HEK293 (cell line): ENCODE measurements around the gene ZNF358.
A peak's percentile ranks its signal among the peaks of the same experiment; 100 is the strongest.

ENCODE experiments used
- CTCF ChIA-PET: fragments of 350-600 bp; formaldehyde crosslinking; extraction: SDS; loops from one replicate; lab custom pipeline; 2021; ENCODE audit warnings: antibody characterized with exemption; lab: Yijun Ruan, JAX
- POLR2A ChIA-PET: fragments of 300-600 bp; formaldehyde crosslinking; extraction: SDS; loops from one replicate; lab custom pipeline; 2020; ENCODE audit warnings: antibody characterized with exemption, inconsistent platforms; lab: Yijun Ruan, JAX
- H3K27ac ChIP-seq: fragments of 200-500 bp; sonication (Bioruptor generic); 2 replicates; pipeline ENCODE4 v1.5.1; 2014; ENCODE audit warnings: low read depth, low read length, control low read depth, inconsistent platforms; ENCODE audit errors: extremely low read depth
- H3K36me3 ChIP-seq, 2 experiments: fragments of 200-500 bp in 1 of 2; sonication (Bioruptor generic) in 1 of 2; 1 replicate in 1 of 2; 2 replicates in 1 of 2; pipeline ENCODE4 v1.5.1; 2014 to 2017; ENCODE audit warnings: inconsistent platforms in 2 of 2, low read length in 2 of 2; ENCODE audit not compliant: control insufficient read depth in 2 of 2, insufficient read depth in 1 of 2
- H3K4me1 ChIP-seq: fragments of 200-500 bp; sonication (Bioruptor generic); 2 replicates; pipeline ENCODE4 v1.5.1; 2014; ENCODE audit warnings: mild to moderate bottlenecking, low read length, inconsistent platforms; ENCODE audit not compliant: control insufficient read depth, insufficient read depth
- H3K4me3 ChIP-seq: 2 replicates; pipeline ENCODE4 v1.5.1; 2011; ENCODE audit warnings: low read depth, mild to moderate bottlenecking, control low read depth, low read length, moderate library complexity
- H3K9me3 ChIP-seq: fragments of 200-500 bp; sonication (Bioruptor generic); 2 replicates; pipeline ENCODE4 v1.5.1; 2014; ENCODE audit warnings: low read depth, low read length, inconsistent platforms; ENCODE audit not compliant: control insufficient read depth, insufficient read depth
- GLIS1 ChIP-seq: fragments of 450-650 bp; formaldehyde crosslinking; IDR thresholded peaks from 2 replicates; pipeline ENCODE4 v1.5.1; 2016; ENCODE audit warnings: missing biosample characterization, missing genetic modification characterization
- HOXA7 ChIP-seq: sonication (generic); formaldehyde crosslinking; IDR thresholded peaks from 2 replicates; pipeline ENCODE4 v1.8.1; 2022; ENCODE audit warnings: missing genetic modification reagents, borderline replicate concordance
- REPIN1 ChIP-seq: fragments of 450-650 bp; formaldehyde crosslinking; IDR thresholded peaks from 2 replicates; pipeline ENCODE4 v1.5.1; 2017; ENCODE audit warnings: missing biosample characterization, missing genetic modification characterization, low read depth
- SETDB1 ChIP-seq: IDR thresholded peaks from one replicate; pipeline ENCODE4 v1.6.1; 2017; ENCODE audit warnings: mild to moderate bottlenecking, low read length, moderate library complexity, mixed read lengths; ENCODE audit not compliant: insufficient read length
- SP2 ChIP-seq: fragments of 450-650 bp; formaldehyde crosslinking; IDR thresholded peaks from 2 replicates; pipeline ENCODE4 v1.5.1; 2016; ENCODE audit warnings: missing biosample characterization, missing genetic modification characterization
- ZBTB48 ChIP-seq: fragments of 450-650 bp; formaldehyde crosslinking; IDR thresholded peaks from 2 replicates; pipeline ENCODE4 v1.5.1; 2016; ENCODE audit warnings: missing biosample characterization, missing genetic modification characterization
- ZFP41 ChIP-seq: fragments of 450-650 bp; formaldehyde crosslinking; IDR thresholded peaks from 2 replicates; pipeline ENCODE4 v1.5.1; 2016; ENCODE audit warnings: missing biosample characterization, missing genetic modification characterization, borderline replicate concordance
- ZIC2 ChIP-seq: fragments of 450-650 bp; formaldehyde crosslinking; IDR thresholded peaks from 2 replicates; pipeline ENCODE4 v1.5.1; 2016; ENCODE audit warnings: missing biosample characterization, missing genetic modification characterization
- ZNF16 ChIP-seq: fragments of 450-650 bp; formaldehyde crosslinking; IDR thresholded peaks from 2 replicates; pipeline ENCODE4 v1.5.1; 2016; ENCODE audit warnings: low read depth, missing biosample characterization, missing genetic modification characterization
- ZNF211 ChIP-seq: fragments of 450-650 bp; formaldehyde crosslinking; IDR thresholded peaks from 2 replicates; pipeline ENCODE4 v1.5.1; 2016; ENCODE audit warnings: low read depth, missing biosample characterization, missing genetic modification characterization
- ZNF223 ChIP-seq: fragments of 450-650 bp; formaldehyde crosslinking; IDR thresholded peaks from 2 replicates; pipeline ENCODE4 v1.5.1; 2016; ENCODE audit warnings: missing biosample characterization, missing genetic modification characterization
- ZNF335 ChIP-seq: fragments of 450-650 bp; formaldehyde crosslinking; conservative IDR thresholded peaks from 2 replicates; pipeline ENCODE4 v1.5.1; 2016; ENCODE audit warnings: missing biosample characterization, missing genetic modification characterization
- ZNF341 ChIP-seq: fragments of 450-650 bp; formaldehyde crosslinking; IDR thresholded peaks from 2 replicates; pipeline ENCODE4; 2016; ENCODE audit warnings: low read depth, missing biosample characterization, missing genetic modification characterization
- ZNF37A ChIP-seq: fragments of 450-650 bp; IDR thresholded peaks from 2 replicates; pipeline ENCODE4 v1.5.1; 2018; ENCODE audit warnings: missing biosample characterization, missing genetic modification characterization
- ZNF394 ChIP-seq: fragments of 450-650 bp; formaldehyde crosslinking; IDR thresholded peaks from 2 replicates; pipeline ENCODE4 v1.5.1; 2016; ENCODE audit warnings: missing biosample characterization, missing genetic modification characterization, mild to moderate bottlenecking, moderate library complexity, borderline replicate concordance
- ZNF571 ChIP-seq: fragments of 450-650 bp; formaldehyde crosslinking; IDR thresholded peaks from 2 replicates; pipeline ENCODE4 v1.5.0; 2017; ENCODE audit warnings: missing biosample characterization, missing genetic modification characterization
- ZNF624 ChIP-seq: fragments of 450-650 bp; formaldehyde crosslinking; IDR thresholded peaks from 2 replicates; pipeline ENCODE4 v1.5.1; 2017; ENCODE audit warnings: missing biosample characterization, missing genetic modification characterization
- ZNF677 ChIP-seq: fragments of 450-650 bp; IDR thresholded peaks from 2 replicates; pipeline ENCODE4 v1.5.0; 2018; ENCODE audit warnings: missing biosample characterization, mild to moderate bottlenecking, missing genetic modification characterization, moderate library complexity
- ZNF785 ChIP-seq: fragments of 450-650 bp; formaldehyde crosslinking; IDR thresholded peaks from 2 replicates; pipeline ENCODE4 v1.5.1; 2016; ENCODE audit warnings: missing biosample characterization, missing genetic modification characterization
- ZNF791 ChIP-seq: fragments of 450-650 bp; formaldehyde crosslinking; IDR thresholded peaks from 2 replicates; pipeline ENCODE4 v1.5.1; 2016; ENCODE audit warnings: missing biosample characterization, missing genetic modification characterization
- ZNF837 ChIP-seq: fragments of 450-650 bp; formaldehyde crosslinking; IDR thresholded peaks from 2 replicates; pipeline ENCODE4 v1.5.1; 2016; ENCODE audit warnings: missing biosample characterization, missing genetic modification characterization
- TF ChIP-seq, protein P1 (sequence below): fragments of 450-650 bp; formaldehyde crosslinking; IDR thresholded peaks from 2 replicates; pipeline ENCODE4 v1.5.1; 2016; ENCODE audit warnings: missing biosample characterization, missing genetic modification characterization
- TF ChIP-seq, protein P2 (sequence below): fragments of 450-650 bp; formaldehyde crosslinking; IDR thresholded peaks from 2 replicates; pipeline ENCODE4 v1.5.1; 2017; ENCODE audit warnings: missing biosample characterization, missing genetic modification characterization
- TF ChIP-seq, protein P3 (sequence below): fragments of 450-650 bp; formaldehyde crosslinking; IDR thresholded peaks from 2 replicates; pipeline ENCODE4 v1.5.1; 2017; ENCODE audit warnings: missing biosample characterization, mild to moderate bottlenecking, missing genetic modification characterization, moderate library complexity

The ZNF358 gene

DNA sequence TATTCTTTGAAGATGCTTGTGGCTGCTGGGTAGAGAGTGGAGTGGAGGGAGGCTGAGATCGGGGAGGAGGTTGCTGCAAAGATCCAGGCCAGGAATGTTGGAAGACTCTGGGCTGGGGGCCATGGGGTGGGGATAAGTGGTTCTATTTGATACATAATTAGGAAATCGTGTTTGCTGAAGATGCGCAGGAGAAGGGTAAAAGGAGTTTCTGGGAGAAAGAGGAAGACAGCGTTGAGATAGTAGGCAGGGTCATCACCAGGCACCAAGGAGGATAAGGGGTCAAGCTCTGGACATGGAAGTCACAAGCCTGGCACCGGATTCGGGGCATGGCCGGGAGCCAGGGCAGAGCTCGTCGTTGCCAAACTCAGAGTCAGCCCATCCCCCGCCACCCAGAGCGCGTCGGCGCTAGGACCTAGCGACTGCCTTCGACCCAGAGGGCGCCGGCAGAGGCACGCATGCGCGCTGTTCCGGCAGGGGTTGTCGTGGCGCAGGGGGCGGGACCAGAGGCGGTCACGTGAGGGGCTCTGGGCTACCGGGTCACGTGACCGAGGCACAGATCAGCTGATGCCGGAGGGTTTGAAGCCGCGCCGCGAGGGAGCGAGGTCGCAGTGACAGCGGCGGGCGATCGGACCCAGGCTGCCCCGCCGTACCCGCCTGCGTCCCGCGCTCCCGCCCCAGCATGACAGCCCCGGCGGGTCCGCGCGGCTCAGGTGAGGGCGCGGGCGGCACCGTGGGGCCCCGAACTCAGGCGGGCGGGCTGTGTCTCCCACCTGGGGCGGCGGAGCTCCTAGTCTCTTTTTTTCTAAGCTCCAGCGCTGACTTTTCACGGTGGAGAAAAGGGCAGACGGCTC, 6.4 kb downstream of the ZNF358 start, which contains the start of gene MCOLN1 (continued):
- TF ChIP-seq ZNF16 (no peak), ZNF571 (tag by site-specific recombination) (no peak), ZNF791 (0 out of 2 replicates have a peak, but pooled peaks have one; percentile 46), ZNF624 (no peak)

DNA sequence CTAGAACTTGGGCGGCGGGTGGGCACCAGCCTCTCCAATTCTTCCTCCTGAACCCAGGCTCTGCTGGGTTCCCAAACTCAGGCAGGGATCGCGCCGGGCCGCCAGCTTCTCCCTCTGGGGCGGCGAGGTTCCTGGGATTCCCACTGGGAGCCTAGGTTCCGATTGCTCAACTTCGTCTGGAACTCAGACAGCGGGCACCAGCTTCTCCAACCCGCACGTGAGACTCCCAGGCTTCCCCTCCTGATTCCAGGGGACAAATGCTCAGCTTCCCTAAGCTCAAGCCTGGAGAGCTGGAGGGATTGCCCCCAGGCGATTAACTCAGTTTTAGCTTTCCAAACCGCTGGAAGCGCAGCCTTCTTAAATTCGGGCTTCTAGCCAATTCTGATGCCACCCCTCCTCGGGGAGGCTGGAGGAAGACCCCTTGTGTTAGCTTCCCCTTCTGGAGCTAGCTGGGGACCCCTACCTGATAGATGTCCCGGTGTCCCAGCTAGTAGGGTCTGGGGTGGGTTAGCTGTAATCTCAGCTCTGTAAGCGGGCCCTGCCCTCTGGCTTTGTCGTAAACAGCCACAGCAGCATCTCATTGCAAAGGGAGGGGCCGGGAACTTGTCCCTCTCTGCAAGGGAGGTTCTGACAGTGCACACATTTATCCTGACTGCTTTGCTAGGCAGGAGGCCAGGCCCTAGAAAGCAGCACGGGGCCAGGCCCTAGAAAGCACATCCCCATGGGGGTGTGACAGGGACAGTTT, 7.2 kb downstream of the ZNF358 start:
- Histone ChIP-seq H3K27ac (no peak overlapping the region), H3K9me3 (no peaks in the 10 kb centered on the region), H3K36me3 (peaks cover 0 to 23% of the 10 kb centered on the region in 2 experiments; a peak in 1 of 3 replicates), H3K4me3 (peak overlapping the region; percentile 63), H3K4me1 (0 out of 2 replicates have a peak, but pooled peaks cover 2% of the 10 kb centered on the region)
- ChIA-PET CTCF (interaction anchor here (0.6 to 1.8 kb wide), 5 partner anchors 9 to 333 kb away, joined by 3 to 9 read pairs (median 3); no protein-coding TSS in a partner anchor), POLR2A (interaction anchor here (0.7 to 3.3 kb wide), 9 partner anchors 9 to 162 kb away, joined by 3 to 27 read pairs (median 5); partner anchors contain the start of genes CAMSAP3, PET100, PNPLA6 and XAB2)
- TF ChIP-seq HOXA7 (CRISPR knock-in tag) (no peak), ZIC2 (tag by site-specific recombination) (peak; percentile 87), ZNF837 (tag by site-specific recombination) (no peak), ZNF335 (tag by site-specific recombination) (peak; percentile 89), ZNF394 (tag by site-specific recombination) (peak; percentile 87; the same call in 1 of the 2 replicates), SETDB1 (no peak), SP2 (tag by site-specific recombination) (0 out of 2 replicates have a peak, but pooled peaks have one; percentile 33), ZBTB48 (tag by site-specific recombination) (0 out of 2 replicates have a peak, but pooled peaks have one; percentile 33), GLIS1 (tag by site-specific recombination) (peak; percentile 63), ZNF341 (tag by site-specific recombination) (peak; percentile 20; the same call in 1 of the 2 replicates), ZNF223 (tag by site-specific recombination) (no peak)
- TF ChIP-seq, protein P1, sequence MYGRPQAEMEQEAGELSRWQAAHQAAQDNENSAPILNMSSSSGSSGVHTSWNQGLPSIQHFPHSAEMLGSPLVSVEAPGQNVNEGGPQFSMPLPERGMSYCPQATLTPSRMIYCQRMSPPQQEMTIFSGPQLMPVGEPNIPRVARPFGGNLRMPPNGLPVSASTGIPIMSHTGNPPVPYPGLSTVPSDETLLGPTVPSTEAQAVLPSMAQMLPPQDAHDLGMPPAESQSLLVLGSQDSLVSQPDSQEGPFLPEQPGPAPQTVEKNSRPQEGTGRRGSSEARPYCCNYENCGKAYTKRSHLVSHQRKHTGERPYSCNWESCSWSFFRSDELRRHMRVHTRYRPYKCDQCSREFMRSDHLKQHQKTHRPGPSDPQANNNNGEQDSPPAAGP: 0 out of 2 replicates have a peak, but pooled peaks have one; percentile 18
- TF ChIP-seq, protein P2, sequence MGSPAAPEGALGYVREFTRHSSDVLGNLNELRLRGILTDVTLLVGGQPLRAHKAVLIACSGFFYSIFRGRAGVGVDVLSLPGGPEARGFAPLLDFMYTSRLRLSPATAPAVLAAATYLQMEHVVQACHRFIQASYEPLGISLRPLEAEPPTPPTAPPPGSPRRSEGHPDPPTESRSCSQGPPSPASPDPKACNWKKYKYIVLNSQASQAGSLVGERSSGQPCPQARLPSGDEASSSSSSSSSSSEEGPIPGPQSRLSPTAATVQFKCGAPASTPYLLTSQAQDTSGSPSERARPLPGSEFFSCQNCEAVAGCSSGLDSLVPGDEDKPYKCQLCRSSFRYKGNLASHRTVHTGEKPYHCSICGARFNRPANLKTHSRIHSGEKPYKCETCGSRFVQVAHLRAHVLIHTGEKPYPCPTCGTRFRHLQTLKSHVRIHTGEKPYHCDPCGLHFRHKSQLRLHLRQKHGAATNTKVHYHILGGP (tag by site-specific recombination): peak; percentile 84

DNA sequence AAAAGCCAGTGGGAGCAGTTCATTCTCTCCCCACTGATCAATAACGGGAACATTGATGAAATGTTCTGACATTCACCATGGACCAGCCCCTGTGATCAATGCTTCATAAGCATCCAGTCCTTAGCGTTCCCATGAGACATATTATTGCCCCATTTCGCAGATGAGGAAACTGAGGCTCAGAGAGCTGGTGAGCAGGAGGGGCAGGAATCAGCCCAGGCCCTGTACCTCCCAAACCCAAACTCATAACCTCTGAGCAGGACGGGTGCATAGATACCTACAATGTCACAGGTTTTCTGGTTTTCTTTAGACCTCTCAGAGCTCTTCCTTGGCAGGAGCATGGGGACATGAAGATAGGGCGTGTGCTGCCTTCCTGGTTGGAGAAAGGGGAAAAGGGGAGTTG, 8.6 kb downstream of the ZNF358 start:
- Histone ChIP-seq H3K36me3 (peaks cover 0 to 36% of the 10 kb centered on the region in 2 experiments; a peak in 1 of 3 replicates), H3K4me1 (0 out of 2 replicates have a peak, but pooled peaks cover 2% of the 10 kb centered on the region), H3K9me3 (no peaks in the 10 kb centered on the region), H3K27ac (no peak overlapping the region), H3K4me3 (no peak overlapping the region)
- ChIA-PET POLR2A (no interaction called here), CTCF (no interaction called here)
- TF ChIP-seq ZNF211 (tag by site-specific recombination) (no peak), ZNF785 (tag by site-specific recombination) (no peak), REPIN1 (tag by site-specific recombination) (no peak), ZNF677 (no peak), ZFP41 (tag by site-specific recombination) (no peak), ZNF37A (no peak)
- TF ChIP-seq, protein P3, sequence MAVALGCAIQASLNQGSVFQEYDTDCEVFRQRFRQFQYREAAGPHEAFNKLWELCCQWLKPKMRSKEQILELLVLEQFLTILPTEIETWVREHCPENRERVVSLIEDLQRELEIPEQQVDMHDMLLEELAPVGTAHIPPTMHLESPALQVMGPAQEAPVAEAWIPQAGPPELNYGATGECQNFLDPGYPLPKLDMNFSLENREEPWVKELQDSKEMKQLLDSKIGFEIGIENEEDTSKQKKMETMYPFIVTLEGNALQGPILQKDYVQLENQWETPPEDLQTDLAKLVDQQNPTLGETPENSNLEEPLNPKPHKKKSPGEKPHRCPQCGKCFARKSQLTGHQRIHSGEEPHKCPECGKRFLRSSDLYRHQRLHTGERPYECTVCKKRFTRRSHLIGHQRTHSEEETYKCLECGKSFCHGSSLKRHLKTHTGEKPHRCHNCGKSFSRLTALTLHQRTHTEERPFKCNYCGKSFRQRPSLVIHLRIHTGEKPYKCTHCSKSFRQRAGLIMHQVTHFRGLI: no peak
